ENCODE results near the gene IL18R1. TPM values are rescaled to one million over a fixed set of nuclear protein-coding genes. Genes with fewer than 3 reads are reported as not detected.

IL18R1 gene
- polyA plus RNA-seq, 2 of the 4 experiments (the other 2 are of a cell fraction) = 0.87 to 2.6 TPM

DNA sequence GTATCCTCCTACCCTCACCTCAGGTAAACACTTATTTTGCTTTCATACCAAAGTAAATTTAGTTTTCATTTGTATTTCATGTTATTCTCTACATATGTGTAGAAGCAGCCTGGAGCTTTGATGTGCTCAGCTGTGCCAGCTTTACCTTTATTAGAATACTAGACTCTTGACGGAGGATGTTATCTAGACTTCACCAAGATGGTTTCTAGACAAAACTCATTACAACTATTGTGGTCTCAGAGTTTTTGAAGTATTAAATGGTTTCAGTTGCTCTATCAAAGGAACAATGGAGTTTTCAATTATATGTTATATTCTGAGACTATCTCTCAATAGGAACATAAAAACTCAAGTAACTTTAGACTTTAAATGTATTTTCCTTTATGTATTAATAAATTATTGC lies 62.4 kb downstream of the IL18R1 start:
- no peaks in the 10 kb centered on the region for H3K4me1 ChIP-seq
- H3K4me3 ChIP-seq = no peak overlapping the region
- WGBS (ENCODE audit: missing lambda C conversion rate) = 76% methylated on average over 1 of the region's 1 CpG
- no peak for TF ChIP-seq JUN (IDR thresholded peaks at IDR 0.05)
- no peak for TF ChIP-seq CHD2 (IDR thresholded peaks at IDR 0.05; ENCODE audit: low read length, partially characterized antibody)
- TF ChIP-seq POLR2A (IDR thresholded peaks at IDR 0.05; ENCODE audit: low read length) = no peak
- no peak for TF ChIP-seq RFX5 (IDR thresholded peaks at IDR 0.05)
- TF ChIP-seq HEYL (CRISPR knock-in tag; IDR thresholded peaks at IDR 0.05) = no peak
- TF ChIP-seq MYC (IDR thresholded peaks at IDR 0.05; ENCODE audit: borderline replicate concordance, low read length) = no peak
- TF ChIP-seq CBX2 (IDR thresholded peaks at IDR 0.05; ENCODE audit: borderline replicate concordance, low read depth) = no peak
- no peak for TF ChIP-seq GATA3 (IDR thresholded peaks at IDR 0.05; ENCODE audit: borderline replicate concordance)
- TF ChIP-seq MAX (IDR thresholded peaks at IDR 0.05) = no peak
- TF ChIP-seq SREBF2 (IDR thresholded peaks at IDR 0.05) = no peak
- no peak for TF ChIP-seq FOXS1 (CRISPR knock-in tag; IDR thresholded peaks at IDR 0.05)
- no peak for TF ChIP-seq ESRRA (IDR thresholded peaks at IDR 0.05; ENCODE audit: borderline replicate concordance, low read length)
- no peak for TF ChIP-seq EHF (CRISPR knock-in tag; IDR thresholded peaks at IDR 0.05)
- TF ChIP-seq HMGXB4 (CRISPR knock-in tag; IDR thresholded peaks at IDR 0.05; ENCODE audit: borderline replicate concordance) = no peak
- TF ChIP-seq NFE2L2 (conservative IDR thresholded peaks at IDR 0.05; ENCODE audit: low read length) = no peak
- H3K4me2 ChIP-seq = no peak overlapping the region
- ChIA-PET CTCF (no interaction called here), POLR2A (no interaction called here)
- ATAC-seq (no peak), FAIRE-seq (no peak), DNase-seq (ENCODE audit: low read depth in 1 of 2, low spot score in 1 of 2) (no peak)
- no peak overlapping the region for H3K27ac ChIP-seq
- H3K9me3 ChIP-seq = no peaks in the 10 kb centered on the region

DNA sequence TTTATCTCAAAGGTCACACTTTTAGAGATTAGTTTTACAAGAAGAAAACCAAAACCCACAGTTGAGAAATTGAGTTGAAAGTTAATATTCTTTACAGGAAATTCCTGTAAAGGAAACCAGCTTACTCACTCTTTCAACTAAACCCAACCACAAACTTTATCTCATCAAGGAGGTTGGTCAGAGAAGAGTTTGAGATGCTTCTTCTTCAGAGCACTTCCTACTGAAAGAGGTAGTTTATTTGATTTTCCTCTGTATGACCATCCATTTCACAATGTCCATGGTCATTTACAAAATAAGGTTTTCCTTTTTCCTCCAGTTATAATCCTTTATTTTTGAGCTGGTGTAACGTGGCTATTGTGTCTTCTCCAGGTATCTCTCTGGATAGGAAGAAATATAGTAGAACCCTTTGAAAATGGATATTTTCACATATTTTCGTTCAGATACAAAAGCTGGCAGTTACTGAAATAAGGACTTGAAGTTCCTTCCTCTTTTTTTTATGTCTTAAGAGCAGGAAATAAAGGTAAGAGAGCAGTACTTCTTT lies 62.9 kb downstream of the IL18R1 start:
- Histone ChIP-seq H3K9me3 (no peaks in the 10 kb centered on the region), H3K4me2 (no peak overlapping the region), H3K4me1 (no peaks in the 10 kb centered on the region), H3K27ac (no peak overlapping the region), H3K4me3 (no peak overlapping the region)
- no peak for TF ChIP-seq EP300 (IDR thresholded peaks at IDR 0.05)
- no peak for TF ChIP-seq POLR2AphosphoS2 (conservative IDR thresholded peaks at IDR 0.05; ENCODE audit: low read length)
- TF ChIP-seq ZFP36 (IDR thresholded peaks at IDR 0.05; ENCODE audit: borderline replicate concordance, partially characterized antibody) = no peak
- no peak for TF ChIP-seq RFX5 (IDR thresholded peaks at IDR 0.05)
- TF ChIP-seq MAZ (IDR thresholded peaks at IDR 0.05; ENCODE audit: borderline replicate concordance, low read depth, low read length) = no peak
- no peak for TF ChIP-seq CBX8 (IDR thresholded peaks at IDR 0.05)
- no peak for TF ChIP-seq RCOR1 (IDR thresholded peaks at IDR 0.05; ENCODE audit: low read depth, low read length)
- TF ChIP-seq CEBPB (IDR thresholded peaks at IDR 0.05) = no peak
- TF ChIP-seq EHF (CRISPR knock-in tag; IDR thresholded peaks at IDR 0.05) = no peak
- no peak for TF ChIP-seq FOSL2 (IDR thresholded peaks at IDR 0.05)
- TF ChIP-seq FOSL2 (CRISPR knock-in tag; IDR thresholded peaks at IDR 0.05) = no peak
- no peak for TF ChIP-seq POLR2A (IDR thresholded peaks at IDR 0.05; ENCODE audit: low read length)
- no peak for TF ChIP-seq HES2 (IDR thresholded peaks at IDR 0.05)
- no peak for TF ChIP-seq TFCP2L1 (CRISPR knock-in tag; IDR thresholded peaks at IDR 0.05)
- no peak for TF ChIP-seq ZSCAN20 (CRISPR knock-in tag; IDR thresholded peaks at IDR 0.05)
- no peak for TF ChIP-seq MYC (IDR thresholded peaks at IDR 0.05; ENCODE audit: borderline replicate concordance, low read length)
- TF ChIP-seq, protein P1, sequence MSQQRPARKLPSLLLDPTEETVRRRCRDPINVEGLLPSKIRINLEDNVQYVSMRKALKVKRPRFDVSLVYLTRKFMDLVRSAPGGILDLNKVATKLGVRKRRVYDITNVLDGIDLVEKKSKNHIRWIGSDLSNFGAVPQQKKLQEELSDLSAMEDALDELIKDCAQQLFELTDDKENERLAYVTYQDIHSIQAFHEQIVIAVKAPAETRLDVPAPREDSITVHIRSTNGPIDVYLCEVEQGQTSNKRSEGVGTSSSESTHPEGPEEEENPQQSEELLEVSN (IDR thresholded peaks at IDR 0.05; ENCODE audit: borderline replicate concordance, low read depth) = no peak
- TF ChIP-seq KDM5A (IDR thresholded peaks at IDR 0.05) = no peak
- TF ChIP-seq NR3C1 (IDR thresholded peaks at IDR 0.05) = no peak
- TF ChIP-seq KDM1A (IDR thresholded peaks at IDR 0.05; ENCODE audit: low read depth) = no peak
- ATAC-seq (no peak), DNase-seq (ENCODE audit: low read depth in 1 of 2, low spot score in 1 of 2) (no peak), FAIRE-seq (no peak)
- WGBS (ENCODE audit: missing lambda C conversion rate) = 3% methylated on average over 2 of the region's 2 CpGs
- ChIA-PET POLR2A (no interaction called here), CTCF (no interaction called here)
